Omental fat pad (tissue), 4 donors: Measurements from ENCODE around the gene INO80D. TPM values are rescaled to one million over a fixed set of nuclear protein-coding genes. Genes with fewer than 3 reads are reported as not detected.
A peak's percentile ranks its signal among the peaks of the same experiment; 100 is the strongest.

Source experiments
- ATAC-seq: fragments of 150-250 bp; one replicate; pipeline ENCODE4 v1.9.1; 2016; ENCODE audit warnings: mild to moderate bottlenecking, moderate library complexity; ENCODE audit not compliant: low FRiP score
- DNase-seq: peaks from one replicate; pipeline ENCODE4 v3.0.0-alpha.2; 2019; ENCODE audit warnings: low spot score
- total RNA-seq, 4 donors: library from RNA; depleted of rRNA; stranded (reverse); fragments of >200 nt; gene quantifications; one replicate each; pipeline ENCODE4 v1.1.0, GENCODE V29; 2016
- TF ChIP-seq, protein P1 (sequence below), 3 donors: fragments of 450-650 bp; IDR thresholded peaks; one replicate each; pipeline ENCODE4 v1.5.1; 2016 to 2017; ENCODE audit warnings: antibody characterized with exemption in 3 of 3, mild to moderate bottlenecking in 3 of 3, moderate library complexity in 2 of 3

INO80D gene
- total RNA-seq, 4 donors from 2014 or later, result 15.3 to 22.0 (median 18.5) TPM

DNA sequence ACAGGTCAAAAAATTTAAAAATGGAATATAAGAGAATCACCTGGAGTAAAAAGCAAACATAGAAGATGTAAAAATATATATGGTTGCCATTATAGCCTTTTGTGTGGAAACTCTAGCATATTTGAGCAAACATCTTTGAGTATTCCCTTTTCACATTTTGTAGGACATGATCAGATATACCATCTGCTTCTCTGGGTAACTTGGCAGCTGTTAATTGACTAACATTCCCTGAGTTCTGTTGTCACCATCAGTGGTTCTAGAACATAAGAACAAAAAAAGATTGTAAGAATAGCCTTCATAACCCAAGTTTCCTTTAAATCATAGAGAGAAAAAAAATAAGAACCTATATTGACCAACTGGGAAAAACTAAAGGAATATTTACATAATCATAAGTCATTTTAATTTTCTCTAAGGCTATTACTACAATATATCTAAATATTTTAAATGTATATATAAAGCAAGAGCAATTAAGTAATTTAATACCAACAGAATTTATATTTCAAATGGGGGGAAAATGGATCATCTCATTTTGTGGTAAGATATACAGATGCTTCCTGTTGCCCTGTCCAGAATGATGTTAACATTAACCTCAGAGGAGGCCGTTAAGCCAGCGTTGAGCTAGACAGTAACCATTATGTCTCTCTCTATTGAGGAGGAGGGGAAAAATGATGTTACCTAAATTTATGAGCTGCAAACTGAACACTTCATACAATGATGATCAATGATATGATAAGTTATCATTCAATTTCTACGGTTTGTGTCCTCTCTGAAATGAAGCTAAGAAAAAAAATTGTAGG lies 9.8 kb upstream of the INO80D start:
- DNase-seq (no peak), ATAC-seq (no peak)
- TF ChIP-seq, protein P1, sequence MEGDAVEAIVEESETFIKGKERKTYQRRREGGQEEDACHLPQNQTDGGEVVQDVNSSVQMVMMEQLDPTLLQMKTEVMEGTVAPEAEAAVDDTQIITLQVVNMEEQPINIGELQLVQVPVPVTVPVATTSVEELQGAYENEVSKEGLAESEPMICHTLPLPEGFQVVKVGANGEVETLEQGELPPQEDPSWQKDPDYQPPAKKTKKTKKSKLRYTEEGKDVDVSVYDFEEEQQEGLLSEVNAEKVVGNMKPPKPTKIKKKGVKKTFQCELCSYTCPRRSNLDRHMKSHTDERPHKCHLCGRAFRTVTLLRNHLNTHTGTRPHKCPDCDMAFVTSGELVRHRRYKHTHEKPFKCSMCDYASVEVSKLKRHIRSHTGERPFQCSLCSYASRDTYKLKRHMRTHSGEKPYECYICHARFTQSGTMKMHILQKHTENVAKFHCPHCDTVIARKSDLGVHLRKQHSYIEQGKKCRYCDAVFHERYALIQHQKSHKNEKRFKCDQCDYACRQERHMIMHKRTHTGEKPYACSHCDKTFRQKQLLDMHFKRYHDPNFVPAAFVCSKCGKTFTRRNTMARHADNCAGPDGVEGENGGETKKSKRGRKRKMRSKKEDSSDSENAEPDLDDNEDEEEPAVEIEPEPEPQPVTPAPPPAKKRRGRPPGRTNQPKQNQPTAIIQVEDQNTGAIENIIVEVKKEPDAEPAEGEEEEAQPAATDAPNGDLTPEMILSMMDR (IDR thresholded peaks at IDR 0.05), result no peak

DNA sequence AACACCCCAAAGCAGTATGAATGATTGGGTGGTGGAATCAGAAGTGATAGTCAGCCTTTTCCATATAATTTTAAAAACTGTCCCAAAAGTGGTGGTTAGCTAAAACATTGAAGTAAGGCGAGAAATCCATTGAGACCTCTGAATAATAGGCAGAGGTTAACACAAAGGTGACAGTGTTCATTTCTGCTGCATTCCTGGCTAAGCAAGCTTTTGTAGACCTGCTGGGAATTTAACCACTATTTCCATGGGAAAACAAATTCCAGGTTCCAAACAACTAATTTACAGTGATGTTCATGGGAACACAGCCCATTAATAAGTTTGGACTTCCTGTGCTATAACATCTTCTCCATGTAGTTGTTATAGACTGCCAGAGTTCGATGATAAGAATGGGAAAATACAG lies 6.3 kb upstream of the INO80D start:
- no peak for DNase-seq
- TF ChIP-seq, protein P1 (IDR thresholded peaks at IDR 0.05), result no peak
- ATAC-seq, result no peak

DNA sequence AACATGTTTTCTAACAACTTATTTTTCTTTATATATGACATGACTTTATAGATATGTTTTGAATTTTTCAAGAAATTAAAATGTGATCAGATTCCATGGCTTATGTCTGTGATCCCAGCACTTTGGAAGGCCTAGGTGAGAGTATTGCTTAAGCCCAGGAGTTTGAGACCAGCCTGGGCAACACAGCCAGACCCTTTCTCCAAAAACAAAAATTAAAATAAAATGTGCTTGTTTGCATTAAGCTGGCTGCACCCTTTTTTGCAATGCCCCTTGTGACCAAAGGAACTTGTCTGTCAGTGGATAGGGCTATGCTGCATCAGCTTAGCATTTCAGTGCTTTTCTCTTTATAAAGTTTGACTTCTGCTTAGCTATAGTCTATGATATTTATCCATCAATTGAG lies 2.3 kb upstream of the INO80D start:
- ATAC-seq (no peak), DNase-seq (no peak)
- TF ChIP-seq, protein P1 (IDR thresholded peaks at IDR 0.05), result no peak

DNA sequence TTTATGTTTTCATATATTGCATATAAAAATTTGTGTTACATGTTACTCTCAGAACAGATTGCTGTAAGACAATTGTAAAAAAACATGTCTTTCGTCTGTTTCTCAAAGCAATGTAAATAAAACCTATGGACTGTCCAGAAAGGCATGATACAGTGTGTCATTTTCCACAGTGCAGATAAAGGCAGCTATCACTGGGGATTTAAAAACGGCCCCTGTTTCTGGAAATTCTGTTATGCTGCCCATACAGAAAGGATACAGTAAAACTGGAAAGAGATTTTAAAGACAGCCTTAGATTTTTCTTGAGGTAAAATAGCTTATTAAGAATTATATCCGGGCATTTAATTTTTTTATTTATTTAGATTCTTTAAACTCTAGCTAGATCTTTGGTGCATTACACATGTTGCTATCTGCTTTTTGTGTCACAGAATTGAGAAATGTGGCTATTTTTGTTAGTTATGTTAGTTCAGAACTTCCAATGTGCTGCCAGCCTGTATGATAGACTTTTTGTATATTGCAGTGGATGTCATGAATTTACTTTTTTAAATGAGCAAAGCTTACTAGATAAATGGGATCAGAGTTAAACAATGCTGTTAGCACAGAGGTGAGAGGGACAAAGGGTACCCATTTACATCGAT lies 859 bp upstream of the INO80D start:
- TF ChIP-seq, protein P1 (IDR thresholded peaks at IDR 0.05), result no peak
- ATAC-seq (no peak), DNase-seq (no peak)

DNA sequence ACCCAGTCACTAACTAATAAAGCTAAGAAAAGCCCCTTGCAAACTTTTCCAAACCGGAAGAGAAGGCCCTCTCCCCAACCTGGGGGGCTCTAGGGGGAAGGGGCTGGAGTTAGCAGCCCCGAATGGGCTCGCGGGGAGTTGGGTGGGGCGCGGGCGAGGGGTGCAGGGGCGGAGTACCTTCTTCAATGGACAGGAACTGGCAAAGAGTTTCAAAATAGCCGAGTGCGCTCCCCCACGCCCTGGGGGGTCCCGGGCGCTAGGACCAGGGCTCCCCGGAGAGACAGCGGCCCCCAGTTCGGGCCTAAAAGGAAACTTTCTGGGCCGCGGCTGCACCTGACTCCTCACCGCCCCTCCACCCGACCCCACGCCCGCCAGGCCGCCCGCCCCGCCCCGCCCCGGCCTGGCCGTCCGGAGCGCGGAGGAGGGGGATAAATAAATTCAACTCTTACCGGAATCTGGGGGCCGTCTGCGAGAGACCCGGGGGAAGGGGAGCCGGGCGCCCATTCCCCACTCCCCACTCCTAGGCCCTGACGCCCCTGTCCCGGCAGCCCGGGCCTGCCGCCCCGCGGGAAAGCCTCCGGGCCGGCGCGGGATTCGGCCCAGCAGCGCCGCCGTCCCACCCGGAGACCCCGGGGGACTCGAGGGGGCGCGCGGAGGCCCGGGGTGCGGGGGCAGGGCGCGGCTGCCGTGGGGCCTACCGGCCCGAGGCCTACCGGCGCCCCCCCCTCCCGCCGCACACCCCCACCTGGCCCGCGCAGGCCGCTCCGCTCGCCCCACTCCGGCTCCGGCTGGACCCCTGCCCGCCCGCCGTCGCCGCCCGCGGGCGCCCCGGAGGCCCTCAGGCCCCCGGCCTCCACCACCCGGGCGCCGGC lies 868 bp downstream of the INO80D start:
- no peak for DNase-seq
- TF ChIP-seq, protein P1 (IDR thresholded peaks at IDR 0.05), result no peak
- ATAC-seq, result peak; percentile 60

DNA sequence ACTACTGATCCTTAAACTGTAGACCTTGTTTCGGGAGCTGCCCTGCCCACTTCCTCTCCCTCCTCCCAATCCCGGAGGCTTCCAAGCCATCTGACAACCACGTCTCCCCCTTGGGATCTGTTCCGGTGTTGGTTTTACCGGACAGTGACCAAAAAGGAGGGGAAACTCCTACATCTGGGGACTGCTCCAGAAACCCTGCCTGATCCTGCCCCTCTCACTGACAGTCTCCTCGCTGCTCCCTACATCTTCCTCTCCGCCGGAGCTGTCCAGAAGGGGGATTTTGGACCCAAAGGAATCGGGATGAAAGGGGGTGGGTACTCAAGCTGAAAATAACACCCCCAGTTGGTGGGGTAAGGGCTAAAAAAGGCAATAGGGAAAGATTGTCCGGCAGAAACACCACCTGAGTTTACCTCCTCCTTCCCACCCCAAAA lies 1.5 kb downstream of the INO80D start:
- DNase-seq (no peak), ATAC-seq (peak; percentile 67)
- TF ChIP-seq, protein P1 (IDR thresholded peaks at IDR 0.05), result no peak
